Measurements from ENCODE around the gene TMEM217. TPM values are rescaled to one million over a fixed set of nuclear protein-coding genes. Genes with fewer than 3 reads are reported as not detected.

TMEM217 gene
- total and polyA plus RNA-seq, 2 of the 8 experiments (the other 6 are each of a cell fraction or from before 2014, with no cell fraction given) = 0.60 to 1.1 TPM

GRCh38 chr6:37257320-37257633 is 667 bp downstream of the TMEM217 start:
- H3K23ac ChIP-seq (ENCODE audit: insufficient read length) = no peak overlapping the region
- no peak overlapping the region; the same call in 1 of the 2 replicates for H2BK5ac ChIP-seq (ENCODE audit: low read depth, low read length)
- no peak for DNase-seq (ENCODE audit: low read depth in 1 of 2, low spot score in 2 of 2)
- peak overlapping the region; percentile 67 to 72 for H3K4me2 ChIP-seq (ENCODE audit: insufficient read depth in 1 of 2, low read depth in 2 of 2, low read length in 2 of 2)
- peaks cover 0 to 39% of the 10 kb centered on the region in 2 experiments; a peak in 2 of 4 replicates for H3K79me2 ChIP-seq (ENCODE audit: control insufficient read depth in 1 of 2, insufficient read depth in 2 of 2, low read length in 2 of 2)
- H4K20me1 ChIP-seq (replicated peaks in 1 of 2; ENCODE audit: control insufficient read depth in 1 of 2, insufficient read depth in 2 of 2, low read length in 2 of 2) = no peaks in the 10 kb centered on the region
- H3K27me3 ChIP-seq (replicated peaks in 1 of 4; ENCODE audit: control insufficient read depth in 3 of 4, extremely low read depth in 1 of 4, insufficient read depth in 3 of 4, low read length in 3 of 4) = no peaks in the 10 kb centered on the region
- H3K14ac ChIP-seq (ENCODE audit: insufficient read length) = no peak overlapping the region
- 5% methylated on average over 9 of the region's 9 CpGs; no CpG with 5 or more reads in 1 of the 2 experiments for WGBS, 2 experiments (ENCODE audit: extremely low coverage in 1 of 2, insufficient coverage in 1 of 2, insufficient read length in 1 of 2, insufficient replicate concordance in 2 of 2, low coverage in 1 of 2, low lambda C conversion rate in 2 of 2, missing lambda C conversion rate in 1 of 2)
- peaks cover 0 to 4% (median 3%) of the 10 kb centered on the region in 4 experiments; a peak in 3 of 7 replicates for H3K4me1 ChIP-seq (replicated peaks in 1 of 4; ENCODE audit: control insufficient read depth in 3 of 4, insufficient read depth in 4 of 4, low read length in 3 of 4)
- POLR2A ChIA-PET (ENCODE audit: partially characterized antibody) = interaction anchor here (0.6 to 1.6 kb wide), 9 partner anchors 9 to 372 kb away, joined by 3 to 5 read pairs (median 3); partner anchors contain the start of gene C6orf89
- no peak overlapping the region for H4K91ac ChIP-seq (replicated peaks; ENCODE audit: insufficient read length, low read length)
- no peak overlapping the region for H3K4ac ChIP-seq (replicated peaks; ENCODE audit: insufficient read length, low read depth, low read length)
- no peaks in the 10 kb centered on the region for H3K36me3 ChIP-seq (ENCODE audit: control insufficient read depth in 2 of 4, insufficient read depth in 4 of 4, low read length in 3 of 4)
- H2BK20ac ChIP-seq (ENCODE audit: low read length) = no peak overlapping the region
- H3K9ac ChIP-seq (replicated peaks in 1 of 4; ENCODE audit: extremely low read depth in 1 of 4, low read depth in 3 of 4, low read length in 3 of 4) = peak overlapping the region in 2 of 4 experiments; percentile 23 to 94; a peak in 3 of 7 replicates
- no peak overlapping the region for H2BK12ac ChIP-seq (ENCODE audit: low read depth, low read length)
- no peak overlapping the region for H2AK5ac ChIP-seq (ENCODE audit: low read depth, low read length)
- H3K4me3 ChIP-seq (ENCODE audit: extremely low read depth in 1 of 4, insufficient read depth in 2 of 4, low read depth in 3 of 4, low read length in 4 of 4) = peak overlapping the region; percentile 92 to 94 (median 94)
- no peak overlapping the region for H2BK15ac ChIP-seq (ENCODE audit: low read length)
- H3K18ac ChIP-seq (ENCODE audit: extremely low read depth, low read length) = no peak overlapping the region
- no peak overlapping the region for H3K27ac ChIP-seq (ENCODE audit: low read depth, low read length)
- CTCF ChIA-PET (ENCODE audit: partially characterized antibody) = interaction anchor here (0.6 to 1.2 kb wide), 2 partner anchors 36 to 87 kb away, joined by 3 to 4 read pairs; partner anchors contain the start of gene PIM1
- H3K23me2 ChIP-seq (ENCODE audit: low read depth, low read length) = peaks cover 7% of the 10 kb centered on the region
- peak; percentile 97 for FAIRE-seq
- no peak overlapping the region for H4K5ac ChIP-seq (ENCODE audit: insufficient read length, low read depth, low read length)
- no peaks in the 10 kb centered on the region for H3K79me1 ChIP-seq (ENCODE audit: low read depth, low read length)
- H2BK120ac ChIP-seq (replicated peaks; ENCODE audit: low read depth, low read length) = no peak overlapping the region
- H2AFZ ChIP-seq (ENCODE audit: low read length) = peak overlapping the region; percentile 50; the same call in 1 of the 2 replicates
- H3K9me3 ChIP-seq (ENCODE audit: insufficient read depth in 2 of 2, low read depth in 1 of 2, low read length in 1 of 2) = no peaks in the 10 kb centered on the region
- TF ChIP-seq SIN3A (conservative IDR thresholded peaks at IDR 0.05 in 1 of 2, IDR thresholded peaks at IDR 0.05 in 1 of 2; ENCODE audit: low read depth in 1 of 2, low read length in 2 of 2) (0 out of 4 replicates have a peak, but pooled peaks of 1 of the 2 experiments have one; percentile 5), CHD2 (IDR thresholded peaks at IDR 0.05; ENCODE audit: low read length) (no peak)
- H3K56ac ChIP-seq (replicated peaks; ENCODE audit: insufficient read length, low read depth, low read length) = no peak overlapping the region
- no peak overlapping the region for H4K8ac ChIP-seq (ENCODE audit: extremely low read depth, insufficient read depth, low read length)
